ENCODE measurements around the gene SHROOM2. TPM values are rescaled to one million over a fixed set of nuclear protein-coding genes. Genes with fewer than 3 reads are reported as not detected.

The SHROOM2 gene
- total RNA-seq, 1 experiment from 2014 or later = 1.2 TPM

- H3K36me3 Mint-ChIP-seq (ENCODE audit: insufficient read depth, unreplicated experiment) = no peaks in the 10 kb centered on the region
- ChIA-PET CTCF (interaction anchor here (0.7 to 1.6 kb wide), 4 partner anchors 9 to 207 kb away, joined by 3 to 7 read pairs (median 4); no protein-coding TSS in a partner anchor), POLR2A (interaction anchor here (0.5 to 1.7 kb wide), 7 partner anchors 9 to 1607 kb away, joined by 3 to 9 read pairs (median 3); no protein-coding TSS in a partner anchor)
- intact Hi-C loops (cut with micrococcal nuclease) = no loop called here
- no peaks in the 10 kb centered on the region for H3K27me3 Mint-ChIP-seq (ENCODE audit: insufficient read depth, unreplicated experiment)
- H3K4me3 Mint-ChIP-seq (ENCODE audit: unreplicated experiment) = peak overlapping the region; percentile 59
- H3K27ac Mint-ChIP-seq (ENCODE audit: low read depth, unreplicated experiment) = no peak overlapping the region
- BruUV-seq (replicated peaks) = no TSS peak
- TF ChIP-seq CTCF (IDR thresholded peaks at IDR 0.05; ENCODE audit: unreplicated experiment) = no peak
- DNase-seq (ENCODE audit: unreplicated experiment) = peak; percentile 51
- H3K4me1 Mint-ChIP-seq (ENCODE audit: insufficient read depth, unreplicated experiment) = peaks cover 15% of the 10 kb centered on the region
- H3K9me3 Mint-ChIP-seq (ENCODE audit: unreplicated experiment) = no peaks in the 10 kb centered on the region
Observed at GRCh38 chrX:9912351-9913145, 126.3 kb downstream of the SHROOM2 start.

GRCh38 chrX:9913146-9913433, 126.9 kb downstream of the SHROOM2 start:
- no peak for TF ChIP-seq CTCF (IDR thresholded peaks at IDR 0.05; ENCODE audit: unreplicated experiment)
- no TSS peak for BruUV-seq (replicated peaks)
- POLR2A ChIA-PET = interaction anchor here (0.7 to 1.7 kb wide), 4 partner anchors 10 to 1607 kb away, joined by 3 to 9 read pairs (median 4); no protein-coding TSS in a partner anchor
- Mint-ChIP-seq H3K27ac (ENCODE audit: low read depth, unreplicated experiment) (no peak overlapping the region), H3K9me3 (ENCODE audit: unreplicated experiment) (no peaks in the 10 kb centered on the region), H3K4me3 (ENCODE audit: unreplicated experiment) (peak overlapping the region; percentile 59), H3K4me1 (ENCODE audit: insufficient read depth, unreplicated experiment) (peaks cover 15% of the 10 kb centered on the region), H3K27me3 (ENCODE audit: insufficient read depth, unreplicated experiment) (no peaks in the 10 kb centered on the region), H3K36me3 (ENCODE audit: insufficient read depth, unreplicated experiment) (no peaks in the 10 kb centered on the region)
- intact Hi-C loops (cut with micrococcal nuclease) = no loop called here
- DNase-seq (ENCODE audit: unreplicated experiment) = peak; percentile 79
- CTCF ChIA-PET = interaction anchor here (0.8 to 1.6 kb wide), 3 partner anchors 15 to 207 kb away, joined by 3 to 7 read pairs (median 4); no protein-coding TSS in a partner anchor

- DNase-seq (ENCODE audit: unreplicated experiment) = no peak
- H3K27me3 Mint-ChIP-seq (ENCODE audit: insufficient read depth, unreplicated experiment) = no peaks in the 10 kb centered on the region
- no peak overlapping the region for H3K27ac Mint-ChIP-seq (ENCODE audit: low read depth, unreplicated experiment)
- H3K4me1 Mint-ChIP-seq (ENCODE audit: insufficient read depth, unreplicated experiment) = no peaks in the 10 kb centered on the region
- CTCF ChIA-PET = no interaction called here
- BruUV-seq (replicated peaks) = no TSS peak
- no peaks in the 10 kb centered on the region for H3K36me3 Mint-ChIP-seq (ENCODE audit: insufficient read depth, unreplicated experiment)
- H3K4me3 Mint-ChIP-seq (ENCODE audit: unreplicated experiment) = no peak overlapping the region
- H3K9me3 Mint-ChIP-seq (ENCODE audit: unreplicated experiment) = no peaks in the 10 kb centered on the region
- intact Hi-C loops (cut with micrococcal nuclease) = no loop called here
- POLR2A ChIA-PET = interaction anchor here (0.6 kb wide), 1 partner anchor 38 kb away, joined by 3 read pairs; no protein-coding TSS in a partner anchor
- TF ChIP-seq CTCF (IDR thresholded peaks at IDR 0.05; ENCODE audit: unreplicated experiment) = no peak
Observed at GRCh38 chrX:9917861-9918260, 131.6 kb downstream of the SHROOM2 start.

GRCh38 chrX:9919632-9920172, 133.5 kb downstream of the SHROOM2 start:
- CTCF ChIA-PET = no interaction called here
- intact Hi-C loops (cut with micrococcal nuclease) = no loop called here

More at GRCh38 chrX:9919632-9920172, 133.5 kb downstream of the SHROOM2 start:
- BruUV-seq (replicated peaks) = no TSS peak
- Mint-ChIP-seq H3K27me3 (ENCODE audit: insufficient read depth, unreplicated experiment) (no peaks in the 10 kb centered on the region), H3K4me1 (ENCODE audit: insufficient read depth, unreplicated experiment) (no peaks in the 10 kb centered on the region), H3K36me3 (ENCODE audit: insufficient read depth, unreplicated experiment) (no peaks in the 10 kb centered on the region), H3K27ac (ENCODE audit: low read depth, unreplicated experiment) (no peak overlapping the region), H3K4me3 (ENCODE audit: unreplicated experiment) (no peak overlapping the region), H3K9me3 (ENCODE audit: unreplicated experiment) (no peaks in the 10 kb centered on the region)
- no peak for TF ChIP-seq CTCF (IDR thresholded peaks at IDR 0.05; ENCODE audit: unreplicated experiment)
- DNase-seq (ENCODE audit: unreplicated experiment) = no peak
- POLR2A ChIA-PET = interaction anchor here (0.6 kb wide), 1 partner anchor 266 kb away, joined by 3 read pairs; no protein-coding TSS in a partner anchor

Measured in MCF 10A (cell line).